Muscle layer of duodenum (tissue), 2 donors: ENCODE measurements around the gene CUL9.
A peak's percentile ranks its signal among the peaks of the same experiment; 100 is the strongest.

Source experiments
- H3K27ac ChIP-seq: one replicate; pipeline ENCODE4 v1.7.0; 2013; ENCODE audit warnings: mild to moderate bottlenecking, low read length
- H3K27me3 ChIP-seq: one replicate; pipeline ENCODE4 v1.7.0; 2013; ENCODE audit warnings: low read depth, mild to moderate bottlenecking, control low read depth, low read length
- H3K36me3 ChIP-seq, 2 donors: one replicate each; pipeline ENCODE4 v1.7.0; 2013; ENCODE audit warnings: low read length in 2 of 2, control low read depth in 1 of 2, mild to moderate bottlenecking in 1 of 2; ENCODE audit not compliant: insufficient read depth in 2 of 2, control insufficient read depth in 1 of 2
- H3K4me1 ChIP-seq, 2 donors: one replicate each; pipeline ENCODE4 v1.7.0; 2013; ENCODE audit warnings: low read length in 2 of 2, mild to moderate bottlenecking in 2 of 2, control low read depth in 1 of 2, moderate library complexity in 1 of 2; ENCODE audit not compliant: insufficient read depth in 2 of 2, control insufficient read depth in 1 of 2
- H3K4me3 ChIP-seq, 2 donors: one replicate each; pipeline ENCODE4 v1.7.0; 2013; ENCODE audit warnings: low read length in 2 of 2, low read depth in 1 of 2, mild to moderate bottlenecking in 1 of 2
- H3K9me3 ChIP-seq, 2 donors: one replicate each; pipeline ENCODE4 v1.7.0; 2013; ENCODE audit warnings: low read length in 2 of 2, control low read depth in 1 of 2, mild to moderate bottlenecking in 1 of 2; ENCODE audit not compliant: control insufficient read depth in 1 of 2
- donor health status: healthy.

The CUL9 gene

GRCh38 chr6:43149265-43149664 lies 32.7 kb upstream of the CUL9 start:
- no peaks in the 10 kb centered on the region for H3K9me3 ChIP-seq
- no peak overlapping the region for H3K4me3 ChIP-seq
- H3K4me1 ChIP-seq, result no peaks in the 10 kb centered on the region
- H3K27ac ChIP-seq, result no peak overlapping the region
- H3K27me3 ChIP-seq, result no peaks in the 10 kb centered on the region
- peaks cover 0 to 4% of the 10 kb centered on the region in 2 donors for H3K36me3 ChIP-seq

GRCh38 chr6:43150051-43150751 lies 31.8 kb upstream of the CUL9 start:
- no peaks in the 10 kb centered on the region for H3K9me3 ChIP-seq
- H3K27me3 ChIP-seq, result no peaks in the 10 kb centered on the region
- no peak overlapping the region for H3K4me3 ChIP-seq
- H3K36me3 ChIP-seq, result peaks cover 0 to 4% of the 10 kb centered on the region in 2 donors
- H3K27ac ChIP-seq, result no peak overlapping the region
- H3K4me1 ChIP-seq, result no peaks in the 10 kb centered on the region

DNA sequence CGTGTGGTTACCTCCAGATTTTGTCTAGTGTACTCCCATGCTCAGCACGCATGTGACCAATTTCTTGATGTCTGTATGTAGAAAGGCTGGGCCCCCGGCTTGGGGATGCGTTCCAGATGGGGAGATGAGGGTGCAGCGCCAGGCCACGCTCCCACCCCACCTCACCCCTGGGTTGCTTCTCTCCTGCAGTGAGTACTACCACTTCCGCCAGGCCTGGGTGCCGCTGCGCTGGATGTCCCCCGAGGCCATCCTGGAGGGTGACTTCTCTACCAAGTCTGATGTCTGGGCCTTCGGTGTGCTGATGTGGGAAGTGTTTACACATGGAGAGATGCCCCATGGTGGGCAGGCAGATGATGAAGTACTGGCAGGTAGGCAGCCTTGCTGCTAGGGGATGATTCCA lies 22.4 kb upstream of the CUL9 start:
- Histone ChIP-seq H3K4me1 (no peaks in the 10 kb centered on the region), H3K36me3 (no peaks in the 10 kb centered on the region), H3K27ac (no peak overlapping the region), H3K9me3 (no peaks in the 10 kb centered on the region), H3K4me3 (no peak overlapping the region), H3K27me3 (no peaks in the 10 kb centered on the region)

DNA sequence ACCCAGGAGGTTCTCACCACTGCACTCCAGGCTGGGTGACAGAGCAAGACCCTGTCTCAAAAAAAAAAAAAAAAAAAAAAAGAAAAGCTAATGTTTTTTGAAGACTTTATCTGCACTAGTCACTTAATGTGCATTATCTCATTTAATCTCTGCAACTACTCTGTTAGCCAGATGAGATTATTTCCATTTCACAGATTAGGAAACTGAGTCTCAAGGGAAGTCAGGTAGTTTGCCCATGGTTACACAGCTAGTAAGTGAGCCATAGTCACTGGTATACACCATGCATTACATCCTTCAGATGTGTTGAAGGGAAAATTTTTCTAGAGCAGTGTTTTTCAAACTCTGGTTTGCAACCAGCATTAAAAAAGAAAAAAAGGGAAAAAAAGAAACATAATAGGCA lies 18.1 kb upstream of the CUL9 start:
- Histone ChIP-seq H3K27me3 (no peaks in the 10 kb centered on the region), H3K9me3 (no peaks in the 10 kb centered on the region), H3K27ac (no peak overlapping the region), H3K4me3 (no peak overlapping the region), H3K36me3 (no peaks in the 10 kb centered on the region), H3K4me1 (no peaks in the 10 kb centered on the region)

- peak overlapping the region; percentile 80 to 91 for H3K4me3 ChIP-seq
- H3K36me3 ChIP-seq, result peaks cover 6% of the 10 kb centered on the region in 2 donors
- peaks cover 17% of the 10 kb centered on the region in 2 donors for H3K4me1 ChIP-seq
- peak overlapping the region; percentile 91 for H3K27ac ChIP-seq
- no peaks in the 10 kb centered on the region for H3K27me3 ChIP-seq
- no peaks in the 10 kb centered on the region for H3K9me3 ChIP-seq
These were observed 11.5 kb upstream of the CUL9 start for GRCh38 chr6:43170417-43170930.

DNA sequence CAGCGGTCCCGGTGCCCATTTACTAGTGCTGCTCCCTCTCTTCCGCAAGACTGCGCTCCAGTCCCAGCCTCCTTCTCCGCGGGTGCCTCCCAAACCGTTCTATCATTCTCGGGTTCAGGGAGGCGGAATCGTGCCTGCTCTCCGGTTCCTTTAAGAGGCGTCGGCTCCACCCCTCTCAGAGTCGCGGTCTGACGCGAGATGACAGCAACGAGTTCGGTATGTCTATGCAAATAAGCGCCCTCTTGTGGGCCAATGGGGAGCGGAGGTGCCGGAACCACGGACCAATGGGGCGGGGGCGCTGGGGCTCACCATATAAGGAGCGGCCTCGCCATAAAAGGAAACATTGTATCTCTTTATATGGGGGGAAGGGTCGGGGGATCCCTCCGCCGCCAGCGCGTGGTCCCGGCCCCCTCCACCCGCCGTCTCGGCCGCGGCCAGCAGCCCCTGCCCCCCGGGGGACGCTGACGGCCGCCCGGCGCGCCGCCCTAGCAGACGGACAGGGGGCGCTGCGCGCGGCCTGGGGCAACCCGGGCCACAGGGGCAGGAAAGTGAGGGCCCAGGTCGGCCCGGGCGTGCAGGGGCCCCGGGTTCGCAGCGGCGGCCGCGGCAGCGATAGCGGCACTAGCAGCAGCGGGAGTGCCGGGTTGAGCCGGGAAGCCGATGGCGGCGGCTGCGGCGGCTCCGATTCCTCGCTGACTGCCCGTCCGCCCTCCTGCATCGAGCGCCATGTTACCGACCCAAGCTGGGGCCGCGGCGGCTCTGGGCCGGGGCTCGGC lies 10.9 kb upstream of the CUL9 start, which contains the start of gene SRF:
SRF (plus strand) TSS at position 339 of the 776 bp plus-strand sequence; CDS start at position 727, 388 bp downstream.
- Histone ChIP-seq H3K9me3 (no peaks in the 10 kb centered on the region), H3K27me3 (no peaks in the 10 kb centered on the region), H3K36me3 (peaks cover 12 to 13% of the 10 kb centered on the region in 2 donors), H3K4me3 (peak within 1 kb of the TSS; percentile 81 to 91), H3K27ac (peak within 1 kb of the TSS; percentile 95), H3K4me1 (peaks cover 17 to 23% of the 10 kb centered on the region in 2 donors)

GRCh38 chr6:43171707-43172103 lies 10.3 kb upstream of the CUL9 start:
- peaks cover 18% of the 10 kb centered on the region in 2 donors for H3K36me3 ChIP-seq
- H3K4me1 ChIP-seq, result peaks cover 17 to 29% of the 10 kb centered on the region in 2 donors
- no peaks in the 10 kb centered on the region for H3K27me3 ChIP-seq
- H3K9me3 ChIP-seq, result no peaks in the 10 kb centered on the region
- H3K27ac ChIP-seq, result peak overlapping the region; percentile 95
- H3K4me3 ChIP-seq, result peak overlapping the region; percentile 81 to 91

DNA sequence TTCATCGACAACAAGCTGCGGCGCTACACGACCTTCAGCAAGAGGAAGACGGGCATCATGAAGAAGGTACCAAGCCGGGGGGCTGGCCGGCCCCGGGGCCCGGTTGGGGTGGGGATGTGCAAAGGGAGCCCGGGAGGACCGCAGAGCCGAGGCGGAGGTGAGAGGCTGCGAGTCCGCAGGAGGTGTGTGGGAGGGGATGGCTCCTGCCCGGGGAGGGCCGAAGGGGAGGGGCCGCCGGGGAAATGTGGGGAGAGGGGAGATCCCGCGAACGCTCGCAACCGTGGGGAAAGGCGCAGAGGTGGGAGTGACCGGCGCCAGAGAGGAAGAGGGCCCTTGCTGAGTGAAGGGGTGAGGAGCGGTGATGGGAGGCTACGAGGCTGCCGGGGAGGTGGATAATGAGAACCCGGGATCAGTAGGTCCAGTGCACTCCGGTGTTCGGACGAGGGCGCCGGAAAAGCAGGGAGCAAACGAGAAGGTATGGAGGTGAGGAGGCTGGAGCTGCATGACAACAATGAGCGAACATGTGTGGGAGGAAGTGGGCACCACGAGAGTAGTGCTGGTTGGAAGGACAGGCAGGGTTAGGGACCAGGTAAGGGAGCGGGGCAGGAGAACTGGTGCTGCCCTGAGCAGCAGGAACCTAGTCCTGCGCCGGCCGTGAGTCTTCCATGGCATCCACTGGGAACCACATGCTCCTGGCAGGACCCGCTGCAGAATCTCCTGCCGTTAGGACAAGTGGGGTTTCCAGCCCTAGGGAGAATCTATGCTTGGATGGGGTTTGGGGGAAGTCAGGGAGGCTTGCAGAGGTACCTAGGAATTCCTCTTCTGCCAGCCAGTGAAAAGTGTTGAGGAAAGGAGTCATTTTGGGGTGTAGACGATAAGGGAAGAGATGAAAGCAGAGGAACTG lies 9.6 kb upstream of the CUL9 start:
- Histone ChIP-seq H3K4me3 (peak overlapping the region; percentile 81 to 91), H3K27ac (peak overlapping the region; percentile 95), H3K36me3 (peaks cover 21 to 24% of the 10 kb centered on the region in 2 donors), H3K27me3 (no peaks in the 10 kb centered on the region), H3K9me3 (no peaks in the 10 kb centered on the region), H3K4me1 (peaks cover 17 to 30% of the 10 kb centered on the region in 2 donors)

- peak overlapping the region; percentile 95 for H3K27ac ChIP-seq
- peaks cover 17 to 30% of the 10 kb centered on the region in 2 donors for H3K4me1 ChIP-seq
- H3K9me3 ChIP-seq, result no peaks in the 10 kb centered on the region
- H3K27me3 ChIP-seq, result no peaks in the 10 kb centered on the region
- H3K36me3 ChIP-seq, result peaks cover 31 to 35% of the 10 kb centered on the region in 2 donors
- peak overlapping the region; percentile 81 to 91 for H3K4me3 ChIP-seq
These were observed 8.3 kb upstream of the CUL9 start for GRCh38 chr6:43173591-43174262.

GRCh38 chr6:43174263-43175112 lies 7.5 kb upstream of the CUL9 start:
- Histone ChIP-seq H3K27ac (peak overlapping the region; percentile 95), H3K9me3 (no peaks in the 10 kb centered on the region), H3K4me3 (peak overlapping the region; percentile 81 to 91), H3K4me1 (peaks cover 17 to 30% of the 10 kb centered on the region in 2 donors), H3K36me3 (peaks cover 38 to 43% of the 10 kb centered on the region in 2 donors), H3K27me3 (no peaks in the 10 kb centered on the region)
